Breast epithelium (tissue), 3 donors: ENCODE data around the gene F11.

Experiments
- CTCF ChIP-seq, 3 donors: fragments of 450-650 bp; IDR thresholded peaks; one replicate each; pipeline ENCODE4 v1.5.1; 2016 to 2017; ENCODE audit warnings: antibody characterized with exemption in 3 of 3, mild to moderate bottlenecking in 3 of 3, moderate library complexity in 3 of 3
- POLR2A ChIP-seq: fragments of 450-650 bp; IDR thresholded peaks from one replicate; pipeline ENCODE4 v1.6.1; 2016; ENCODE audit warnings: antibody characterized with exemption, mild to moderate bottlenecking, moderate library complexity

- TF ChIP-seq CTCF (IDR thresholded peaks at IDR 0.05) = no peak
- no peak for TF ChIP-seq POLR2A
Observed at GRCh38 chr4:186216465-186217024, 49.4 kb upstream of the F11 start.
